ENCODE data around the gene GPR3.
A peak's percentile ranks its signal among the peaks of the same experiment; 100 is the strongest.

GPR3 gene

DNA sequence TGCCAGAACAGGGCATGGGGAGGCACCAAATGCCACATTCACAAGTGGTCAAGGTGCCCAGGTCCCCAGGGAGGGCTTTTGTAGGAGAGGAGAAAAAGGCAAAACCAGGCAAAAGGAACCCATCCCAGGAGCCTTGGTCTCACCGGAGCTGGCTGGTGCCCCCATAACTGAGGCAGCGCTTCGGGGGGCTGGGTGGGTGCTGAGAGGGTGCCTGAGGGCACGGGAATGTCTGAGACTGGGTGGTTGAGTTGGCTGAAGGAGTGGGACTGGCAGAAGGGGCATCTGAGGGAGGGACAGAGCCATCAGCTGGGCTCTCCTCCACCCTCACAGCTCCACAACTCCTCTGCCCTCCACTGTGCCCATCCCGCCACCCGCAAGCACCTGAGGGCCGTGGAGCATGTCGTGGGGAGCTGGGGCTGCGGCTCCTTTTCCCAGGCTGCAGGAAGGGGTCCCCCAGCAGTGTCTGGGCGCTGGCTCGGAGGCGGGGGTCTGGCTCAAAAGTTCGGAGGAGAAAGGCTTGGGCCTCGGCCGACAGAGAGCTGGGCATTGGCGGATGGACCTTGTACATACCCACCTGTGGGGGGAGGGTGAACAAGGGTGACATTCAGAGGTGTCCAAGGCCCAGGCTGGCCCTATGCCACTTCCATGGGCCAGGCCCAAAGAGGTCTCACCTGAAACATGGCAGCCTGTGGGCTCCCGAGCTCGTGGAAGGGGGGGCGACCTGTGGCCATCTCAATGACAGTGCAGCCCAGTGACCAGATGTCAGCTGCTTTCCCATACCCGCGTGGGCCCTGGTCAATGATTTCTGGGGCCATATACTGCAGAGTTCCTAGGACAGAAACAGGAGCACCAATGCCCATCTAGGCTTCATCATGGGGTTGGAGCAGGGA, 34.1 kb upstream of the GPR3 start:
- no peak for DNase-seq

DNA sequence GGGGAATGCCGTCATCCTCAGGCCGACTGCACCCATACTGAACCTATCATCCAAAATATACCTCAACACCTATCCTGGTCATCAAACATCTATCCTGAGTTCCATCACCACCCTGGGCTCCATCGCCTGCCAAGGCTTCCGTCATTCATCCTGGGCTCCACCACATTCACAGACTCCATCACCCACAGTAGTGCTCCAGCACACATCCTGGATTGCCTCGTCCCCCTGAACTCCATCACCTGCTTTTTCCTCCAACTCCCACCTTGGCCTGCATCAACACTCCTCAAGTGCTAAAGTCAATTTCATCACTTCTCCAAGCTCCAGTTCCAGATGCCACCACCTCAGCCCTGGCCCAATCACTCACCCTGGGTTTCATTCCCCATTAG, 33.5 kb upstream of the GPR3 start:
- no peak for DNase-seq

DNA sequence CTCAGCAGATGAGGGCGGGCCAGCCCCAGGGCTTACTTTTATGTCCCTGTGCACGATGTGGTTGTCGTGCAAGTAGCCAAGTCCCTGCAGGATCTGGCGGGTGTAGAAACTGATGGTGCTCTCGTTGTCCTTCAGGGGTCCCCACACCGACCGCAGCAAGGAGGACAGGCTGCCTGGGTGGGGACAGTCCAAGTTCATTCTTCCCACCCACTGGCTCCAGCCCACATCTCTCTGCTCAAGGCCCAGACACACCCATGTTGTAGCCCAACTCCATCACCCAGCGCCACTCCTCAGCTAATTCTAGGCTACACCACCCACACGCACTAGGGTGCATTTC, 32.6 kb upstream of the GPR3 start:
- DNase-seq = no peak

DNA sequence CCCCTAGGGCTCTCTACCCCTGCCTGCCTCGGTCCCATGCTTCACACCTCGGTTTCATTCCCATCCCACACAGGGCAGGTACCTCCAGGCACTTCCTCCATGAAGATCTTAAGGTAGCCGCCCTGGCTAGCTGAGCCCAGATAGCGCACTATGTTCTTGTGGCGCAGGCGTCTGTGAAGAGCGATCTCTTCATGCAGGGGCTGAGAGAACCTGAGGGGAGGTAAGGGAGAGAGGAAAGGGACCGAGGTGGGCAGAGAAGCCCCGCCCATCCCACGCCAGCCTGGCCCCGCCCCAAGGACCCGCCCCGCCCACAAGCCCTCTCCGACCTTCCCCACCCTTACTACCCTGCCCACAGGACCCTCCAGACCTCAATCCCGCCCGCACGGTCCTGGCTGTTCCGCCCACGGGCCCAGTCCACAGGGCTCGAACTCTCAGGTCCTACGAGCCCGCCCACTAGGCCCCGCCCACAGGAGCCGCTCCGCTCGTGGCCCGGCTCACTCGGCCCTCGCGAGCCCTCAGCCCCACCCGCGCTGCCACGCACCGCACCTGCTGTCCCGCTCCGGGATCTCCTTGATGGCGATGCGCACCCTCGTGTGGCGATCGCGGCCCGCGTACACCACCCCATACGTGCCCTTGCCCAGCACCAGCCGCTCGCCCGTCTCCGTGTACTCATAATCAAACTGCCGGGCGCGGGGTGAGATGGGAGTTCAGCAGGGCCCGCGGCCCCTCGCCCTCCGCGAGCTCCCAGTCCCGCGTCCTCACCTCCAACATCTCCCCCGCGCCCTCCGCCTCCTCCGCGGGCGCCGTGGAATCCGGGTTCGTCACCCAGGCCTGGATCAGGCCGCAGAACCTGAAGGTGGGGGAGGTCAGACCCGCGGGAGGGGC, 32.0 kb upstream of the GPR3 start:
- peak in 3 of 51 donors; percentile 8 to 34 (median 24) for DNase-seq

DNA sequence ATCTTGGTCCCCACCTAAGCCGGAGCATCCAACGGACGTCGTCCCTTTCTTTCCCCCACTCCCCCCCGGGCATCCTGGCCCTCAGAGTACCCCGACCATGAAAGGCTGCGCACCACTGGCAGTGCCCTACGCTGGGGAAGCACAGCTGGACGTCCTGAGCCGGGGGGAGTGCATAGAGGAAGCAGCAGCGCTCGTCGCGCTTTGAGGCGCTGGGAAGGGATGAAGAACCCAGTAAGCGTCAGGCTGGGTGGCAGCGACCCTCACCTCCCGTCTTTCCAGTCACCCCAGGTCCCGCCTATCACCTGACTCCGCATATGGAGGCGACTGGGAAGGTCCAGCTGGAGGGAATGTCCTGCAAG, 31.4 kb upstream of the GPR3 start:
- DNase-seq = no peak

DNA sequence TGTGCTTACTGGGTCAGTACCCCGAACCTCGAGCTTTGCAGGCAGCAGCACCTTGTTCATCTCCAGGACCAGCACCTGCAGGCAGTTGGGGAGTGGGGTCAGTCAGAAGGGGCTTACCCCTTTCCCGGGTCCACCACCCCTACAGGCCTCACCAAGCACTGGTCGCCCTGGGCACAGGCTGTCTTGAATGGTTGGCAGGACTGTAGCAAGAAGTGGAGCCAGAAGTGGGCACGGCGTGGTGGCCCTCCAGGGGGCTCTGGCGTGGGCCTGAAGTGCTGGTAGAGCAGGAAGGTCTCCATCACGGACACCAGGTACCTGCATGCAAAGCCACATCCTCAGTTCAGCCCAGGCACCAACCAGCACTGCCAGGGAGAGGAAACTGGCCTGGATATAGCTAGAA, 30.9 kb upstream of the GPR3 start:
- no peak for DNase-seq

DNA sequence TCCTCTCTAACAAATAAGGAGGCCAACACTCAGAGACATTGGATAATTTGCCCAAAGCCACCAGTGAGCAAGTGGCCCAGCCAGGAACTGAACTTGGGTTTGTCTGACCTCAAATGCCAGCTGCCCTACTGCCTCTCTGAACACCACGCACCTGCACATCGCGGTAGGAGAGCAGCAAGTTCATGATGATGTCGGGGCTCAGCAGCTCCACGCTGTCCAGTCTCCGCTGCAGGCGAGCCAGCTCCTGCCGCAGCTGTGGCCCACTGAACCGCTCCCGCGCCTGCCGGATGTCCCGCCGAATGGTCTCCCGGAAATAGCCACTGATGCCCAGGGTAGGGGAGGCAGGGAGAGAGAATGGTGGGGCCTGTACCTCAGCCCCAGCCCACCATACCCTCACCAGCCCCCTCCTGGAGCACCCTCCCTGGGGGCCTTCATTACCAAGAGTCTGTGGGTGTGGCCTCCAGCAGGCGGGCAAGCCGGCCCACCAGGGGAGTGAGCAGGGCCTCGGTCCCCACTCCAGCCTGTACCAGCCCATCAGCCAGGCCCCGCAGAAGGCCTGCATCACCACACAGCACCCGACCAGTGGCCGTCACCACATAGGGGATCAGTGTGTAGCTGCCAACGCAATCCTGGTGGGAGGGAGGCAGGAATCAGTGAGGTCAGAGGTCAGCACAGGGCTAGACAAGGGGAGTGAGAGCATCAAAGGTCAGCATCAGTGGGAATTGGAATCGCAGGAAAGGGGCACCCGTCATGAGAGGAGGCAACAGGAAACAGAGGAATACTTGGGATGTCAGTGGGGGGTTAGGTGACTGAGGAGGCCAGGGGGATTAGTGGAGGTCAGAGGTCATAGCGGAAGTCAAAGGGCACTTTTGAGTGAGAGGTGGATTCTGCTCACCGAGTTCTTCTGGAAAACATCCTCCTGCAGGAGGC, 28.4 kb upstream of the GPR3 start:
- no peak for DNase-seq

DNA sequence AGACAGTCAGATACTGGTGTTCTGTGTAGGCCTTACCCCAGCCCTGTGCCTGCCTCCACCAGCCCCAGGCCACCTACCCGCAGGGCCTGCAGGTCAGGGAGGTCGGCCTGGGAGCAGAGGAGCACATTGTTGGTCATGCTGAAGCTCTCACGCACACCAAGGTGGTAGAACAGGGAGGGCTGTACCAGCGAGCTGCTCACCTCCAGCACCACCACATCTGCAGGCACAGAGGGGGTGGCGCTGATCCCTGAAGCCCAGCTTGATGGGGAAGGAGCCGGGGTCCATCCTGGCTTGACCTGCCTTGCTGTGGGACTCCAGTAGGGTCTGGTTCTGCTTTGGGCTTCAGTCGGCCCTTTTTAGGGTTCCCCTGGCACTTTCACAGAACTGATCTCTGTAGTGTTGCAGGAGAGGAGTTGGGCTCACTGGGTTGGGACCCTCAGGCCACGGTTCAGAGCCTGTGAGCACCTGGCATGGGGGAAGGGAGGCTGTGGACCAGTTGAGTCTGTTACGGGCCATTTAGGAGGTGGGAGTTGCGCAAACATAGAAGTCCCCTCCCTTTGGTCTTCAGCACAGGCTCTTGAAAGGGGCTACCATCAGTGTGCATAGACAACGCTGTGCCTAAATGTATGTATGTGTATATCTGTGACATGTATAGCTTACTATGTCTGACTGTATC, 27.6 kb upstream of the GPR3 start:
- DNase-seq = no peak

DNA sequence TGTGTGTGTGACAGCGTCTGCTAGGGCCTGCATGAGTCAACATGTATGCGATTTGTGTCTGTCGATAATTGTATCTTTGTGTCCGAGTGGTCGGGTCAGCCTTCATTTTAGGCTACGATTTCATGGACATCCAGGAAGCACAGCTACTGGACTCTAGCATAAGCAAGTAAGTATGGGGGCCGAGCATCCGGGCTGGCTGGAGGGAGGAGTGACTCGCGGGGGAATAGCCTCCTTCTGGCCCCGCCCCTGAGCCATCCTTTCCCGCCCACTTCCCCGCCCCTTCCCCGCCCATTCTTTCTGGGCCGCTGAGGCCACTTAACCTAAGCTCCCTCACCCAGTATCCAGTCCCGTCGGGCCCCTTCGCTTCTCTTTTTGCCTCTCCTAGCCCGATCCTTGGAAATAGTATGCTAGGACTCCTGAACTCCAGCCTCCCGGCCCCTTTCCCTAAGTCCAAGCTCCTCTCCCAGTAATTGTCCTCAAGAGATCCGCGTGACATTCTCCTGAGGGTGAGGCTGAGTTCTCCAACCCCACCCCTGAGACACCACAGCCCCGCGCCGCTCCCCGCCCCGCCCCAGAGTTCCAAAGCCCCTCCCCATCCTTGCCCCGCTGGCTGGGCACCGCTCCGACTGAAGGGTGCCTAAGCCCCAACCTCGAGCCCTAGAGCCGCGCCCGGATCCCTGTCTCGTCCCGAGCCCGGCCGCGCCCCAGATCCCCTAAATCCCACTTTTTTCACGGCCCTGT, 26.9 kb upstream of the GPR3 start:
- DNase-seq = peak; percentile 17 to 86 (median 66)

DNA sequence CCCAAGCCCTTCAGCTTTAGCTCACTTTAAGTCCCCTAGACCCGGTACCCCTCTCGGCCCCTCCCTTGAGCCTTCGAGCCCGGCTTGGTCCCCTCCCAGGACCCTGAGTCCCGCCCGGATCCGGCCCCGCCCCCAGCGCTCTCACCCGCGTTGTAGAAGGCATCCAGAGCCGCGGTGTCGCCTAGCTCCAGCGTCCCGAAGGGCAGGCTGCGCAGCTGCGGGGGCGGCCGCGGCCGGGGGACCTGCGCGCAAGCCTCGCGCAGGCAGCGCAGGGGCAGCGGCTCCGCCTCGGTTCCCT, 26.4 kb upstream of the GPR3 start:
- peak in 33 of 51 donors; percentile 16 to 79 (median 50) for DNase-seq

DNA sequence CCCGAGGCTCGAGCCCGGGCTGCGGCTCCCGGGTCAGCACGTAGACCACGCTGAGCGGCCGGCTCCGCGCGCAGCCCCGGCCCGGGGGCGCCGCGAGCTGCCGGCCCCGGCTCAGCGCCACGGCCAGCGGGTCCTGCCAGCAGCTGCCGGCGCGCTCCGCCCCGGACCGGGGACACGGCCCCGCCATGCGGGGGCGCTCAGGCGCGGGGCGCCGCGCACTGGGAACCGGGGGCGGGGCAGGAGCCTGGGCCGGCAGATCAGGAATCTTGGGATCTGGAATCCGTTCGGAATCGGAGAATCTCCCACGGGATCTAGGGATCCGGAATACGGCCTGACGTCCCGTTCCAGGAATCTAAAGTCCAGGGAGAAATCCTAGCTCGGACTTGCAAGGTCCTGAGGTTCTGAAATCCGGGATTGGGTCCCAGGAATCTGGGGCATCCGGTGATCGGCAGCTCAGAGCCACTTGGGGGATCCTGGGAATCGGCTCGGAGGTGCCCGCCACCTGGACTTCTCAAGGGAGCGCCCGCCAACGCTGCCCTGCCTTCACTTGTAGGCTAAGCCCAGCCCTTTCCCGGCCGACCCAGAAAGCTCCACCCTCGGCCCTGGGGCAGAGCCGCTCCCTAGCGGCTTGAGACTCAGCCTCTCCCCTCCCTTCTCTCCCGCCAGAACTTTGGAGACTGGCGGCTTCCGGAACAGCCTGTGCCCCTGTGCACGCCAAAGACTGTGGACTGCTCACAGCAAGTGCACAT, 25.8 kb upstream of the GPR3 start, which contains the start of gene MAP3K6:
MAP3K6 (minus strand) TSS at position 551 of the 749 bp plus-strand sequence; CDS start at position 187, 364 bp downstream.
- DNase-seq = peak in 39 of 51 donors; percentile 11 to 75 (median 45)

DNA sequence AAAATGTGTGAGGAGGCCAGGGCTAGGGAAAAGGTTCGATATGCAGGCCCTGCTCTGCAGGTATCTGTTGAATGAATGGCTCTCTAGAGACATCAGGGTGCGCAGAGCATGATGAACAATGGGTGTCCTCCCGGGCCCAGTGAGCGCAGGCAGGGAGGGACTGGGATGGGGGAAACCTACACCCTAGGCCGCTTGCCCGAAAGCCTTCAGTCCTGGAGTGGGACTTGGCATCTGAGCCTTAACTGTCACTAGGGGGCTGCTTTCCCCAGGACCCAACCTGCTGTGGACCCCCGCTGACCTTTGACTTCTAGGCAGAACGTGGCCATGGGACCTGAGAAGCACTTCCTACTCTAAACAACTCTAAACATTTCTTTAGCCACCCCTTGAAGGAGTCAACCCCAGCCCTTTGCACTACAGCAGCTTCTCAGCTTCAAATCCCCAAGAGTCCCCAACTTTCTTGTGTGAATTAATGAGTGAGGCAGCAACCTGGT, 25.2 kb upstream of the GPR3 start:
- DNase-seq = no peak

DNA sequence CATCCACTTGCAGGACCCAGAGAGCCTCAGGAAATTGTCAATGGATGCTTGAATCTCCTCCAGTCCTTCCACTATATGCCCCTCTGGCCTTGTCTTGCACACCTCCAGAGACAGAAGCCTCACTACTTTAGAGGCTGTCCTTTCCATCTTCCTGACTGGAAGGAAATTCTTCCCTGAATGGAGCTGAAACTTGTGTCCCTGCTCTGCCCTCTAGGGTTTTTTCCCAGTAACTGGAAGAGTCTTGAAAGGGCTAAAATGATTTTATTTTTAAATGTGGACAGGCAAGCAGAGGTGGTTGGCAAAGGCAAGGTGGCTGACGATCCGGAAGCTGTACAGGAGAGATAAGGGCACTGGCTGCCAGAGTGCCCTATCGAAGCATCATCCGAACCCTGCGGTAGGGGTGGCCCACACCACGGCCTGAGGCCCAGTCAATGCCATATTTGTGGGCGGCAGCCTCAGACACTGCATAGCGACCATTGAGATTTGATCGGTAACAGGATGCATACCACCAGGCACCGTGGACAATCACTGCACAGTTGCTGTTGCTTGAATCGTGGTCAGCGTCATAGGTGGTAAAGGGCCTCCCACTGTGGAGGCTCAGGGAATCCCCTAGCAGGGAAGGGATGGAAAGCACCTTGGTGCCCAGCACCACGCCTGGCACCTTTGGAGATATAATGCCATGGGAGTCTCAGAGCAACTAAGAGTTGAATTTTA, 23.4 kb upstream of the GPR3 start:
- no peak for DNase-seq

DNA sequence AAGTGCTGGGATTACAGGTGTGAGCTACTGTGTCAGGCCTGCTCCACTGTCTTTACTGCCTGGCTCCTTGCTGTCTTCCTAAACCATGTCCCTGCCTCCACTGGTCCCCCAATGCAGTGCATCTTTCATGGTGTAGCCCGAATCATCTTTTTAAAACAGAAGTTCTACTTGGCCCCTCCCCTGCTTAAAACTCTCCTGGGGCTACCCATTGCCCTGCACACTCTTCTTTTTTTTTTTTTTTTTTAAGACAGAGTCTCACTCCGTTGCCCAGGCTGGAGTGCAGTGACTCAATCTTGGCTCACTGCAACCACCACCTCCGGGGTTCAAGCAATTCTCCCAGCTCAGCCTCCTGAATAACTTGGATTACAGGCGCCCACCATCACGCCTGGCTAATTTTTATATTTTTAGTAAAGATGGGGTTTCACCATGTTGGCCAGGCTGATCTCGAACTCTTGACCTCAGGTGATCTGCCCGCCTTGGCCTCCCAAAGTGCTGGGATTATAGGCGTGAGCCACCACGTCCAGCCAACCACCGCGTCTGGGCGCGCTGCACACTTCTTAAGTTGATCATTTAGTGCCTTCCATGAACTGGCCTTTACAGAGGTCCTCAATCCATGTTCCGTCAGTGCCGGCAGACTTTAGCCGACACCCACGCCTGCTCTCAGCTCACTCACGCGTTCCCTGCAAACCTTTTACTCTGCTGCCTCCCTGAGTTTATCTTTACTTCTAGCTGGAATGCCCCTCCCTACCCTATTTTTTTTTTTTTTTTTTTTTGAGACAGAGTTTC, 20.2 kb upstream of the GPR3 start:
- DNase-seq = no peak

DNA sequence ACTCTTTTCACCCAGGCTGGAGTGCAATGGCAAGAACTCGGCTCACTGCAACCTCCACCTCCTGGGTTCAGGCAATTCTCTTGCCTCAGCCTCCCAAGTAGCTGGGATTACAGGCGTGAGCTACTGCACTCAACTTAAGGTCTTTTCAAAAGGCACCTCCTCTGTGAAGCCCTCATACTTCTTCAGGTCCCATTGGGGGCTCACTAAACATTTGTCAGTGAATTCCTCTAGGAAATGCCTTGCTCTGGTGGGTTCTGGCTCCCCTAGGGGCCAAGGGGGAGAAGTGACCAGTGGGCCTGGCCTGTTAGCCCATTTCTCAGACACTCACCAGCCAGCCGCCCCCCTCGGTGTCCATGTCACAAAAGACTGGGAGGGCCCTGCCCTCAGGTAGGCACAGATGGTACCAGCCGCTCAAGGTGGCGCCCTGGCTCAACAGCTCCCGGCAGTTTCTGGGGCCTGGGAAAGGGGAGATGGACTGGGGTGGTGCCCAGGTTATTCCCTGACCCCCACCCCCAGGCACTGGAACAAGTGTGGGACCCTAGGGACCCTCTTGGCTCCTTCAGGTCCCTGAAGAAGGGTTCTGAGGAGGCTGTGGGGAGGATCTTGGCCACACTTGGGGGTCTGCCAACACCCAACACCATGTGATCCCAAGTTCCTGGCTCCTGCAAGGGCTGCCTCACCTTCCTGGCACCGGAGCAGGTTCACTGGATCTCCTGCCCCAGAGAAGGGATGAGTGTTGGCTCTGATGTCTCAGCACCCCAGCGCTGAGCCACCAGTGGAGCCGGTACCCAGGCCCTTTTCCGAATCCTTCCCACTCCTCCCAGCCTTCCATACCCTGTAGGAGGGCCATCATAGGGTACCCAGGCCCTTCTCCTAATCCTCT, 19.4 kb upstream of the GPR3 start:
- DNase-seq = no peak

DNA sequence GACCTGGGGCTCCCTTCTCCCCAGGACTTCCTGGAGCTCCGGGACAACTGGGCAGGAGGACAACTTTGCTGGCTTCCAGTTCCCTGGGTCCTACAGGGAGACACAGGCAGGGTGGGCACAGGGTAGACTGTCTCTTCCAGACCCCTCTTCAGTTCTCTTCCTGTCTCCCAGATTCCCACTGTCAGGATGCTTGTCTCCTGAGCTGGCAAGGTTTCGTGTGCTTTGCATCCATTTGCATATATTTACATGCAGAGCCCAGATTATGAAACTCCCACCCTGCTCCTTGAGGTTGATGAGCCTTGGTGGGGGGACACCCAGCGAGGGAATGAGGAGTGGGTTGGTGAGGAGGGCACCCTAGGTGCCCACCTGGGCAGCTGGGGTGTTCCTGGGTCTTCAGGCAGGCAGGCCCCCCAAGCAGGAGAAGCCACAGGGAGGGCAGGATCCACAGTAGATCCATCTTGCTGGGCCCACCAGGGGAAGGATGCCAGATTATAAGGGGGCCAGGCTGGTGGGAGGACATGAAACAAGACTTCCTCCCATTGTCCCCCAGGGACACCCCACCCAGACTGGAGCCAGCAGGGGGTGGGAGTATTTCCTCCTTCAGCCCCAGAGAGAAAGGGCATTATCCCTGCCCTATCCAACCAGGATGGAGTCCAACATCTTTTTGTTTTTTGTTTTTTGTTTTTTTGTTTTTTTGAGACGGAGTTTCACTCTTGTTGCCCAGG, 17.9 kb upstream of the GPR3 start, which contains the start of gene FCN3:
FCN3 (minus strand) TSS at position 463 of the 725 bp plus-strand sequence; CDS start at position 457, 6 bp downstream.
- DNase-seq = no peak

Measured in hypothalamus (tissue), 51 donors.